HS-27A (cell line): Measurements from ENCODE around the gene ACSL3.
"Not testable (repeated sequence)": the region's sequence is repeated elsewhere in the genome, so short reads cannot be mapped to it uniquely, and the experiment has no call there.

ENCODE experiments used
- DNase-seq: peaks from one replicate; pipeline ENCODE4 v3.0.0-alpha.2; 2012; ENCODE audit warnings: low read depth, missing footprints

Gene ACSL3

GRCh38 chr2:222851956-222852617, 8.7 kb upstream of the ACSL3 start:
- DNase-seq = no peak

GRCh38 chr2:222854773-222855700, 5.8 kb upstream of the ACSL3 start:
- no peak for DNase-seq

GRCh38 chr2:222859786-222860612, 837 bp upstream of the ACSL3 start:
- no peak for DNase-seq

GRCh38 chr2:222861411-222862105, 722 bp downstream of the ACSL3 start:
- no peak for DNase-seq

GRCh38 chr2:222862106-222862908, 1.5 kb downstream of the ACSL3 start:
- no peak for DNase-seq

- no peak for DNase-seq
Measured at GRCh38 chr2:222862909-222863544, 2.2 kb downstream of the ACSL3 start.

- no peak for DNase-seq
Measured at GRCh38 chr2:222864296-222864695, 3.5 kb downstream of the ACSL3 start.

- DNase-seq = no peak
Measured at GRCh38 chr2:222865301-222865700, 4.5 kb downstream of the ACSL3 start.

- no peak for DNase-seq
Measured at GRCh38 chr2:222866358-222866960, 5.6 kb downstream of the ACSL3 start.

GRCh38 chr2:222868560-222869251, 7.9 kb downstream of the ACSL3 start:
- DNase-seq = not testable (repeated sequence)

GRCh38 chr2:222869252-222869560, 8.4 kb downstream of the ACSL3 start:
- no peak for DNase-seq

GRCh38 chr2:222871291-222871690, 10.5 kb downstream of the ACSL3 start:
- DNase-seq = no peak

GRCh38 chr2:222872551-222872950, 11.7 kb downstream of the ACSL3 start:
- DNase-seq = no peak

- no peak for DNase-seq
Measured at GRCh38 chr2:222875482-222875881, 14.6 kb downstream of the ACSL3 start.

GRCh38 chr2:222876947-222877346, 16.1 kb downstream of the ACSL3 start:
- no peak for DNase-seq

GRCh38 chr2:222877556-222878300, 16.9 kb downstream of the ACSL3 start:
- DNase-seq = no peak

- no peak for DNase-seq
Measured at GRCh38 chr2:222878301-222878876, 17.6 kb downstream of the ACSL3 start.

GRCh38 chr2:222878877-222879603, 18.2 kb downstream of the ACSL3 start:
- no peak for DNase-seq
